NOMO-1 treated with dmso at 0.1 percent for 144 hours (cell line): ENCODE data around the gene DUSP7.
A peak's percentile ranks its signal among the peaks of the same experiment; 100 is the strongest.

Experiments
- DNase-seq: peaks from one replicate; lab custom pipeline; 2025; ENCODE audit not compliant: unreplicated experiment; lab: John Stamatoyannopoulos, UW

DUSP7 gene

DNA sequence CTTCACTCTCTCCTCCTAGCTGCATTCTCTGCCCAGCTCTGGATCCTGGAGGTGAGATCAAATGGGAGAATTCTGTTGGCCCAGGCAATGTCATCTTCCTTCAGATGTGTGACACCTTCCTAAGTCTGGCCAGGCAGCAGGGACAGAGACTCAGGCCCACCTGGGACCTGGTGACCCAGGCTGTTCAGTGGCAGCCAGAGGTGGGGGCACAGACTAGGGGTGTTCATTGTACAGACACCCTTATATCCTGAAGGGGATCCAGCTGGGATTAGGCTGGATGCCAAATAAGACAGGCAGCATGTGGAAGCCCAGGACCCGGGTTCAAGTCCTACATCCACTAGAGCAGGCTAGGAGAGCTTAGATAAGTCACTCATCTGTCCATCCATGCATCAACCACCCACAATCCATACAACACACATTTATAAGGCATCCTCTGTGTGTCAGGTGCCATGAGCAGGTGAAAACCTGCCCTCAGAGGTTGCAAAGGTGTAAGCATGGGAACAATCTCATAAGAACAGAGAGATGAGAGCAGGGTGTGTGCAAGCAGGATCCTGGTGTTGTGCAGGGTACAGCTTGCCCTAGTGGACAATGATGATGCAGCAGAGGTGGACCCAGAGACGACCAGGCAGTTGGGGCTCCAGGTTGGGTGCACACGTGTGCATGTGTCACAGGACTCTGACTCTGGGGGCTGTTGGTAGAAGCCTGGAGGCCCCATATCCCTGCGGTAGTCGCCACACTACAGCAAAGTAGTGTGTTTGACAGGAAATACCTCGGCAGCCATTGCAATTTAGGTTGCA is 42.4 kb downstream of the DUSP7 start:
- DNase-seq: no peak

DNA sequence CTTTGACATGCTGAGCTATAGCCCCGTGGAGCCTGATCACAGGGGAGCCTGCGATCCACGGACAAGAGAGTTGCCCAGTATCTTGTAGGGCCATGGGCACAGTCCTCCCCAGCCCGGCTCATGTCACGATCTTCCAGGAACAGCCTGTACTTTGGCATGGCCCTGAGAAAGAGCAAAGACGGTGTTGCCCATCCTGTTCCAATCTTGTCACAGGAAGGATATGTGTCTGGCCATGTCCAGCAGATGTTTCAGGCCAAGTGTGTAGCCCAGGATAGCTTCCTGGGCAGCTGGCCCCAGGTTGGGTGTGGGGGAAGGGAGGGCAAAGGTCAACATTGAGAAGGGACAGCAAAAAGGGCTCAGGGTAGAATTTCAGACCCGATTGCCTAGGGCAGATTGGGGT is 43.7 kb downstream of the DUSP7 start:
- DNase-seq: no peak

DNA sequence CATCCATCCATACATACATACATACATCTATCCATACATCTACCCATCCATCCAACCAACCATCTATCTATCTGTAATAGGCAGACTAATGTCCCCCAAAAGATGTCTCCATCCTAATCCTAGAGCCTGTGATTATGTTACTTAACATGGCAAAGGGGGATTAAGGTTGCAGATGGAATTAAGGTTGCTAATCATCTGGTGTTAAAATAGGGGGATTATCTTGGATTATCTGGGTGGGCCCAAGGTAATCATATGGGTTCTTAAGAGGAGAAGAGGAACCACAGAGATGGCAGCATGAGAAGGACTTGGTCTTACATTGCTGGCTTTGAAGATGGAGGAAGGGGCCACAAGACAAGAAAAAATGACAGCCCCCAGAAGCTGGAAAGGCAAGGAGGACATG is 45.9 kb downstream of the DUSP7 start:
- DNase-seq: no peak

DNA sequence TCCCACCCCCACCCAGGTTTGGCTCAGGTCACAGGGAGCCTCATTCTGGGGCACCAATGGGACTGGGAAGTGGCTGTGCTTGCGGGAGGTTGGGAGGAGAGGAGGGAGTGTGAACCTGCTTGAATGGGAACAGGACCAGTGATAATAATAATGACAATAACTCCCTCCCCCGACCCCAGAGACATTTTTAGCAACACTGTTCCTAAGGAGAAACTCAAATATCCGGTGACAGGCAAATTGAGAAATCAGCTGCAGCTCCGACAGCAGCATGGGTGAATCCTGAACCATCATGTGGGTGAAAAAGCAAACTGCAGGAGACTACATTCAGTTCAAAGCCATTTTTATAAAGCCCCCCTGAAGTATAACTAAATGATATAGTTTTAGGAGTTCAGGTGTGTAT is 49.1 kb downstream of the DUSP7 start:
- DNase-seq: no peak

DNA sequence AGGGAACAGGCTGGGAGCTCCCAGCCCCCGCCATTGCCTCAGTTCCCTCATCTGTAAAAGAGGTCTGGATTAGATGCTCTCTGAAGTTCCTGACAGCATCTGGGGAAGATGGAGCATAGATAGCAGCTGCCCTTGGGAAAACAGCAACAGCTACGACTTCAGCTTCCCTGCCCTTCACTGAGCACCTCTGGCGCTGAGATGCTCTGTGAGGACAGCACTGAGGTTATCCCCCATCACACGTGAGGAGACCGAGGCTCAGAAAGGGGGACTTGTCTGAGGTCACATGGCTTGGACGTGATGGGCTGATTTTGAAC is 49.6 kb downstream of the DUSP7 start:
- DNase-seq: no peak

- no peak for DNase-seq
Observed at GRCh38 chr3:52006017-52006819, 50.2 kb downstream of the DUSP7 start.

GRCh38 chr3:52005571-52005986 is 50.8 kb downstream of the DUSP7 start:
- DNase-seq: no peak

DNA sequence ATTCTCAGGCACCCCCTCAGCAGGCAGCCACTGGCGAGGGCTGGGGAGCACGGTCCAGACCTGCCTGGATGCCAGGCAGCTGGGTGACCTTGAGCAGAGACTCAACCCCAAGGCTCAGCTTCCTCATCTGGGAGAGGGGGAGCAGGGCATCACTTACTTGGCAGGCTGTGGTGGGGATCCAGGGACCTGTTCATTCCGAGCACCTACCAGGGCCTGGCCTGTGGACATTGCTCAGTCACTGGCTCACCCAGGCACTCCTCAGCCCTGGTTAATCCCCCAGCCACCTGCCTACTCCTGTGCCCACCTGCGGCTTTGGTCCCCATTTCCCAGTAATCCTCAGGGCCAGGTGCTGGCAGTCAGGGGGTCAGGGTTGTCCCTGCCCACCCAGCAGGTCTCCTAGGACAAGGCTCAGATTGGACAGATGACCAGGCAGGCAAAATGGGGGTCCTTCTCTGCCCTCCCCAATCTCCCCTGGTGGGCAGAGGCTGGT is 51.4 kb downstream of the DUSP7 start:
- DNase-seq: no peak

DNA sequence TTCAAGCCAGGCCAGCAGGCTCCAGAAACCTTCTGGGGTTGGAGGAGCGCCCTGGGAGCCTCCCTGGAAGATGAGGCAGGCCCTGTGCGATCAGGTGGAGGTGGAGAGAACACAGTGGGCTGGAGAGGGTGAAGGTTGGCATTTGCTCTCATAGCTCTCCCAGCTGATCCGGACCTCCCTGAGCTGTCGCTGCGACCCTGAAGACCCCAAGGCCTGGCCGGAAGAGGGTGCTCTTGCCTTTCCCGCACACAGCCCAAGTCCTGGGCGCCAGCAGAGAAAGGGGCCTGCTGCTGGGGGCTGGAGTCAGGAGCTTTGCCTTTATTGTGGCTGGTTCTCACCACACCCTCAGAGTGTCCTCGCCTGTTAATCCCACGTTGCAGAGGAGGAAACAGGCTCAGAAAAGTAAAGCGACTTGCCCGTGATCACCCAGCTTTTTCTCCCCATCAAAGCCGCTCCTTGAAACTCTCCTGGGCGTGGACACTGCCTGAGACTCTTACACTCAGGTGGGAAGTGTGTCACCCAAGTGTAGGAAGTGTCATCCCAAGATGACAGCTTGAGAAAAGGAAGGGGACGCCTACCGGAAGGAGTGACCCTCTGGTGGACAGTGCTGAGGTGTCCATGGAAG is 52.1 kb downstream of the DUSP7 start:
- no peak for DNase-seq

- DNase-seq: no peak
Observed at GRCh38 chr3:52002748-52003147, 53.6 kb downstream of the DUSP7 start.

- peak; percentile 62 for DNase-seq
Observed at GRCh38 chr3:52001443-52001974, 54.9 kb downstream of the DUSP7 start.

DNA sequence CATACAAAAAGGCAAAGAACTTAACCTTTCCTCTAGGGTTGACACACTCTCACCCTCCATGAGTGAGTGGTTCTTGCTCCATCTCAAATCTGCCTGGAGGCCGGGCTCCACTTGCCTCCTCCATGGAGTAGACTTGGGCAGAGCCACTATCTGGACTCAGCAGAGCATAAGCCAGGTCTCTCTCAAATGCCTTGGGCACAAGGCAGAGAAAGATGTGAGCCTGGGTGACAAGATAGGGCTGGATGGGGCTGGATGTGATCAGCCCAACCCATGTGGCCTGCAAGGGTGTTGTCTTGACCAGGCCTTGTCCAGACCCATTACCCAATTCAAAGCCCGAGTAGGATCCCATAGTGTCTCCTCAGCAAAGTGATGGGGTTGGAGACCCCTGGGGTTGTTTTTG is 56.5 kb downstream of the DUSP7 start:
- no peak for DNase-seq
